Measurements from ENCODE around the gene HIPK1. TPM values are rescaled to one million over a fixed set of nuclear protein-coding genes. Genes with fewer than 3 reads are reported as not detected.

Gene HIPK1
- total and polyA plus RNA-seq, 2 of the 13 experiments (the other 11 are each of a cell fraction or from before 2014, with no cell fraction given): 20.8 to 33.4 TPM

DNA sequence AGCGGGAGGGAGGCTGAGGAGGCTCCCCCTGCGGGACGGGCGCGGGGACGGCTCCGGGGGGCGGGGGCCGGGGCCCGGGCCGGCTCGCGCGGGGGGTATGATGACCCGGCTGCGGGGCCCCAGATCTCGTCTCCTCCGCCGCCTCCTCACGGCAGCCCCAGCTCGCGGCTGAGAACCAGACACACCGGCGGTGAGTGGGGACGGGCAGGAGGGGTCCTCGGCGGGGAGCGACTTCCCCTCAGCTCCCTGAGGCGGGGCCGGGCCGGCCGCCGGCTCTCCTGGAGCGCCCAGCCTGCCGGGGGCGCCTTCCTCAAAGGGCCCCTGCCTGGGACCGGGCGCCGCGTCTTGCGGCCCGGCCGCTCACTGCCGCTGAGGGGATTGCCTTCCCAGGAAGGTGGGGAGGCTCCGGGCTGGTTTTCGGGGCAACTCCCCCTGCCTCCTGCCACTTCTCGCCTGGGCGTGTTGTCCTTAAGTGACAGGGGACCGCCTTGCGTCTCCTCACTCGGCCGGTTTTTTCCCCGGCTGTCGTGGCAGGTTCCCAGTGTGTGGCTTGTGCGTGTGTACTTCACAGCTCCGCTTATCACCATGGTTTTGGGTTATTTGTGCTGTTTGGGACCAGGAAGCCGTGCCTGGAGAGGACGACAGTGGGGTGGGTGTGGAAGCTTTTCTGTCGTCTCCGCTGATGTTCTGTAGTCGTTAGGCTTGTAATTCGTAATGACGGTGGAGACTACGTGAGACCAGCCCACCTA is 800 bp downstream of the HIPK1 start (continued):
- TF ChIP-seq, protein P1, sequence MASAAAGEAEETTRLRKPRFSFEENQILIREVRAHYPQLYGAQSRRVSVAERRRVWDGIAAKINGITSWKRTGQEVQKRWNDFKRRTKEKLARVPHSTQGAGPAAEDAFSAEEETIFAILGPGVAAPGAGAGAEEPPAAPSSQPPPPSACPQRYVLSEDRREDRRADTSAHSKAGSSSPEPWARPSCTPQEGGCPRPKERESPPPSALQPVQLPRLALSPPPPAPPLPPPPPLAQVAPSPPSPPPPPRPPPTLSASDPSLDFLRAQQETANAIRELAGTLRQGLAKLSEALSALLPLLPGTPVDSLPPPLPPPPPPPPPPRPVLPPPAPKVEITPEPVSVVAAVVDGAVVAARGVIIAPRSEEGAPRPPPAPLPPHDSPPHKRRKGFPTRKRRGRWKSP (CRISPR knock-in tag; IDR thresholded peaks at IDR 0.05): no peak
- TF ChIP-seq ATF7-NPFF (CRISPR knock-in tag; IDR thresholded peaks at IDR 0.05; ENCODE audit: low read depth): 0 out of 2 replicates have a peak, but pooled peaks have one; percentile 26
- TF ChIP-seq ZNF362 (CRISPR knock-in tag; IDR thresholded peaks at IDR 0.05; ENCODE audit: borderline replicate concordance): no peak
- no peak for TF ChIP-seq CREM (IDR thresholded peaks at IDR 0.05)
- TF ChIP-seq CREM (CRISPR knock-in tag; IDR thresholded peaks at IDR 0.05): no peak
- no peak for TF ChIP-seq DNMT1 (CRISPR knock-in tag; IDR thresholded peaks at IDR 0.05)
- TF ChIP-seq, protein P2, sequence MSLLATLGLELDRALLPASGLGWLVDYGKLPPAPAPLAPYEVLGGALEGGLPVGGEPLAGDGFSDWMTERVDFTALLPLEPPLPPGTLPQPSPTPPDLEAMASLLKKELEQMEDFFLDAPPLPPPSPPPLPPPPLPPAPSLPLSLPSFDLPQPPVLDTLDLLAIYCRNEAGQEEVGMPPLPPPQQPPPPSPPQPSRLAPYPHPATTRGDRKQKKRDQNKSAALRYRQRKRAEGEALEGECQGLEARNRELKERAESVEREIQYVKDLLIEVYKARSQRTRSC (CRISPR knock-in tag; IDR thresholded peaks at IDR 0.05; ENCODE audit: low read depth): no peak
- 0 out of 2 replicates have a peak, but pooled peaks have one; percentile 34 for TF ChIP-seq ZNF709 (CRISPR knock-in tag; IDR thresholded peaks at IDR 0.05)
- TF ChIP-seq ZNF292 (CRISPR knock-in tag; IDR thresholded peaks at IDR 0.05; ENCODE audit: borderline replicate concordance, low read depth): no peak; the same call in 1 of the 2 replicates
- TF ChIP-seq ZNF256 (CRISPR knock-in tag; conservative IDR thresholded peaks at IDR 0.05): no peak
- TF ChIP-seq BRCA1 (CRISPR knock-in tag; IDR thresholded peaks at IDR 0.05): no peak
- TF ChIP-seq NFYB (CRISPR knock-in tag; IDR thresholded peaks at IDR 0.05): 0 out of 2 replicates have a peak, but pooled peaks have one; percentile 8
- TF ChIP-seq HIC2 (CRISPR knock-in tag; IDR thresholded peaks at IDR 0.05; ENCODE audit: low read depth): no peak
- TF ChIP-seq KDM2A (CRISPR knock-in tag; IDR thresholded peaks at IDR 0.05; ENCODE audit: borderline replicate concordance, low read depth): peak; percentile 41; the same call in 1 of the 2 replicates
- no peak for TF ChIP-seq GZF1 (CRISPR knock-in tag; IDR thresholded peaks at IDR 0.05)
- TF ChIP-seq ZNF720 (CRISPR knock-in tag; IDR thresholded peaks at IDR 0.05): no peak
- no peak for TF ChIP-seq ZSCAN30 (CRISPR knock-in tag; IDR thresholded peaks at IDR 0.05)
- no peak for TF ChIP-seq RFXAP (CRISPR knock-in tag; IDR thresholded peaks at IDR 0.05; ENCODE audit: borderline replicate concordance)
- 0 out of 2 replicates have a peak, but pooled peaks have one; percentile 7 for TF ChIP-seq ZNF274 (CRISPR knock-in tag; IDR thresholded peaks at IDR 0.05)
- no peak for TF ChIP-seq FOXP1 (IDR thresholded peaks at IDR 0.05)
- no peak for TF ChIP-seq FOXP1 (CRISPR knock-in tag; IDR thresholded peaks at IDR 0.05)
- TF ChIP-seq ZNF235 (CRISPR knock-in tag; IDR thresholded peaks at IDR 0.05; ENCODE audit: borderline replicate concordance): no peak
- no peak for TF ChIP-seq ISX (CRISPR knock-in tag; conservative IDR thresholded peaks at IDR 0.05)
- TF ChIP-seq HMGXB4 (CRISPR knock-in tag; IDR thresholded peaks at IDR 0.05; ENCODE audit: borderline replicate concordance in 1 of 2, low read depth in 1 of 2): peak in 1 of 2 experiments; percentile 21; a peak in 3 of 4 replicates
